A673 (cell line): ENCODE measurements around the gene FXR2. TPM values are rescaled to one million over a fixed set of nuclear protein-coding genes. Genes with fewer than 3 reads are reported as not detected.

ENCODE experiments used
- BruUV-seq: library from RNA; stranded (reverse); fragments of 400-500 nt; replicated peaks from 2 replicates; lab custom pipeline; 2021; lab: Mats Ljungman, UMichigan
- CTCF ChIA-PET: fragments of 300-600 bp; sonication (Branson Sonifier 250); formaldehyde crosslinking; loops from one replicate; lab custom pipeline; 2022; ENCODE audit warnings: antibody characterized with exemption; lab: Charles Lee
- POLR2A ChIA-PET: fragments of 300-600 bp; sonication (Branson Sonifier 250); formaldehyde crosslinking; loops from one replicate; lab custom pipeline; 2022; ENCODE audit warnings: antibody characterized with exemption; ENCODE audit not compliant: low non-redundant PET; lab: Charles Lee
- DNase-seq: peaks from one replicate; pipeline ENCODE4 v3.0.0-alpha.2; 2015; ENCODE audit warnings: low spot score
- H3K27ac ChIP-seq: fragments of 200-600 bp; sonication (generic); 2 replicates; pipeline ENCODE4 v1.5.1; 2016; ENCODE audit warnings: mixed run types, low read depth, mild to moderate bottlenecking, mixed read lengths, antibody characterized with exemption, low read length; ENCODE audit not compliant: poor library complexity, severe bottlenecking
- H3K27me3 ChIP-seq: fragments of 200-600 bp; sonication (generic); replicated peaks from 2 replicates; pipeline ENCODE4 v1.6.1; 2017; ENCODE audit warnings: mixed run types, low read depth, mild to moderate bottlenecking, mixed read lengths, antibody characterized with exemption, low read length; ENCODE audit not compliant: insufficient read depth, poor library complexity
- H3K36me3 ChIP-seq: fragments of 200-600 bp; sonication (generic); 2 replicates; pipeline ENCODE4 v1.6.1; 2016; ENCODE audit warnings: mixed run types, mild to moderate bottlenecking, mixed read lengths, antibody characterized with exemption, low read length; ENCODE audit not compliant: insufficient read depth, poor library complexity, severe bottlenecking
- H3K4me1 ChIP-seq: fragments of 200-600 bp; sonication (generic); 2 replicates; pipeline ENCODE4 v1.6.1; 2017; ENCODE audit warnings: mixed run types, mild to moderate bottlenecking, mixed read lengths, antibody characterized with exemption, low read length; ENCODE audit not compliant: insufficient read depth, poor library complexity, severe bottlenecking
- H3K4me3 ChIP-seq: fragments of 200-600 bp; sonication (generic); 2 replicates; pipeline ENCODE4 v1.5.1; 2016; ENCODE audit warnings: low read depth, mixed run types, mild to moderate bottlenecking, mixed read lengths, low read length; ENCODE audit not compliant: poor library complexity, severe bottlenecking
- H3K9me3 ChIP-seq: fragments of 200-600 bp; sonication (generic); 2 replicates; pipeline ENCODE4 v1.6.1; 2016; ENCODE audit warnings: mixed run types, low read depth, mild to moderate bottlenecking, mixed read lengths, antibody characterized with exemption, low read length; ENCODE audit not compliant: poor library complexity, severe bottlenecking
- EZH2 ChIP-seq: fragments of 200-600 bp; sonication (generic); IDR thresholded peaks from 2 replicates; pipeline ENCODE4 v1.6.1; 2017; ENCODE audit warnings: borderline replicate concordance, low read depth, mild to moderate bottlenecking, mixed read lengths, antibody characterized with exemption, low read length; ENCODE audit not compliant: poor library complexity, severe bottlenecking
- intact Hi-C: fragments of 100-400 bp; cut with micrococcal nuclease; formaldehyde crosslinking; loops from one replicate; pipeline ENCODE4 v1.10.0; 2022; ENCODE audit not compliant: unreplicated experiment
- total RNA-seq: library from RNA; stranded (reverse); gene quantifications from 2 replicates; pipeline ENCODE4 v1.2.3, GENCODE V29; 2021
- TF ChIP-seq, protein P1 (sequence below): fragments of 300-800, 200-600 bp; sonication (generic); conservative IDR thresholded peaks from 2 replicates; pipeline ENCODE4 v1.5.1; 2017; ENCODE audit warnings: low read depth, mild to moderate bottlenecking, antibody characterized with exemption, low read length, moderate library complexity, mixed read lengths

FXR2 gene
- total RNA-seq, 1 experiment from 2014 or later, result 101 TPM

GRCh38 chr17:7549401-7550055 lies 65.2 kb downstream of the FXR2 start:
- CTCF ChIA-PET, result no interaction called here
- POLR2A ChIA-PET, result interaction anchor here (0.5 kb wide), 1 partner anchor 29 kb away, joined by 3 read pairs; no protein-coding TSS in a partner anchor
- no peaks in the 10 kb centered on the region for H3K36me3 ChIP-seq
- H3K4me1 ChIP-seq, result no peaks in the 10 kb centered on the region
- BruUV-seq, result no TSS peak
- DNase-seq, result no peak
- H3K9me3 ChIP-seq, result no peaks in the 10 kb centered on the region
- TF ChIP-seq, protein P1, sequence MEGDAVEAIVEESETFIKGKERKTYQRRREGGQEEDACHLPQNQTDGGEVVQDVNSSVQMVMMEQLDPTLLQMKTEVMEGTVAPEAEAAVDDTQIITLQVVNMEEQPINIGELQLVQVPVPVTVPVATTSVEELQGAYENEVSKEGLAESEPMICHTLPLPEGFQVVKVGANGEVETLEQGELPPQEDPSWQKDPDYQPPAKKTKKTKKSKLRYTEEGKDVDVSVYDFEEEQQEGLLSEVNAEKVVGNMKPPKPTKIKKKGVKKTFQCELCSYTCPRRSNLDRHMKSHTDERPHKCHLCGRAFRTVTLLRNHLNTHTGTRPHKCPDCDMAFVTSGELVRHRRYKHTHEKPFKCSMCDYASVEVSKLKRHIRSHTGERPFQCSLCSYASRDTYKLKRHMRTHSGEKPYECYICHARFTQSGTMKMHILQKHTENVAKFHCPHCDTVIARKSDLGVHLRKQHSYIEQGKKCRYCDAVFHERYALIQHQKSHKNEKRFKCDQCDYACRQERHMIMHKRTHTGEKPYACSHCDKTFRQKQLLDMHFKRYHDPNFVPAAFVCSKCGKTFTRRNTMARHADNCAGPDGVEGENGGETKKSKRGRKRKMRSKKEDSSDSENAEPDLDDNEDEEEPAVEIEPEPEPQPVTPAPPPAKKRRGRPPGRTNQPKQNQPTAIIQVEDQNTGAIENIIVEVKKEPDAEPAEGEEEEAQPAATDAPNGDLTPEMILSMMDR, result no peak
- TF ChIP-seq EZH2, result no peak
- H3K27me3 ChIP-seq, result no peaks in the 10 kb centered on the region
- no peak overlapping the region for H3K27ac ChIP-seq
- H3K4me3 ChIP-seq, result no peak overlapping the region
- intact Hi-C loops, result no loop called here

- no peaks in the 10 kb centered on the region for H3K36me3 ChIP-seq
- intact Hi-C loops, result no loop called here
- no peaks in the 10 kb centered on the region for H3K27me3 ChIP-seq
- no peak for TF ChIP-seq EZH2
- TF ChIP-seq, protein P1, result no peak
- ChIA-PET POLR2A (interaction anchor here (0.5 kb wide), 1 partner anchor 28 kb away, joined by 3 read pairs; no protein-coding TSS in a partner anchor), CTCF (interaction anchor here (0.6 to 1.2 kb wide), 2 partner anchors 9 to 12 kb away, joined by 3 to 9 read pairs; no protein-coding TSS in a partner anchor)
- H3K4me1 ChIP-seq, result no peaks in the 10 kb centered on the region
- H3K4me3 ChIP-seq, result peak within 1 kb of the TSS; percentile 53
- DNase-seq, result no peak
- H3K27ac ChIP-seq, result peak within 1 kb of the TSS; percentile 30
- no TSS peak for BruUV-seq
- H3K9me3 ChIP-seq, result no peaks in the 10 kb centered on the region
Measured at GRCh38 chr17:7548585-7549400, 65.9 kb downstream of the FXR2 start, which contains the start of gene TNFSF12. TSS of gene TNFSF12 (plus strand) at chr17:7549058. CDS start at chr17:7549154, 96 bp downstream.

- no peaks in the 10 kb centered on the region for H3K36me3 ChIP-seq
- DNase-seq, result no peak
- H3K4me3 ChIP-seq, result no peak overlapping the region
- CTCF ChIA-PET, result no interaction called here
- POLR2A ChIA-PET, result interaction anchor here (0.7 kb wide), 1 partner anchor 20 kb away, joined by 14 read pairs; no protein-coding TSS in a partner anchor
- H3K27ac ChIP-seq, result no peak overlapping the region
- no peaks in the 10 kb centered on the region for H3K9me3 ChIP-seq
- H3K27me3 ChIP-seq, result no peaks in the 10 kb centered on the region
- intact Hi-C loops, result no loop called here
- BruUV-seq, result no TSS peak
- H3K4me1 ChIP-seq, result no peaks in the 10 kb centered on the region
- no peak for TF ChIP-seq EZH2
- TF ChIP-seq, protein P1, result no peak
Measured at GRCh38 chr17:7544911-7545310, 69.8 kb downstream of the FXR2 start.
